Measurements from ENCODE around the gene ACHE.

GRCh38 chr7:100885440-100886141 is 10.1 kb downstream of the ACHE start:
- TF ChIP-seq CTCF (IDR thresholded peaks at IDR 0.05) (no peak), POLR2AphosphoS5 (IDR thresholded peaks at IDR 0.05; ENCODE audit: insufficient read depth in 1 of 2, low read depth in 1 of 2) (no peak)

Measured in vagina (tissue), 2 donors.